OCI-LY1 (cell line): Measurements from ENCODE around the gene S1PR2.
A peak's percentile ranks its signal among the peaks of the same experiment; 100 is the strongest.

Experiments
- H2AFZ ChIP-seq: fragments of 200-600 bp; sonication (generic), shearing (Covaris generic); 2 replicates; pipeline ENCODE4 v1.6.0; 2014; ENCODE audit warnings: antibody characterized with exemption, mild to moderate bottlenecking, low read length
- H3F3A ChIP-seq: fragments of 200-600 bp; sonication (generic), shearing (Covaris generic); 2 replicates; pipeline ENCODE4 v1.6.0; 2014; ENCODE audit warnings: mild to moderate bottlenecking, antibody characterized with exemption, low read length, moderate library complexity; ENCODE audit not compliant: insufficient read depth
- H3K27ac ChIP-seq: fragments of 200-600 bp; sonication (generic); 2 replicates; pipeline ENCODE4 v1.5.1; 2014; ENCODE audit warnings: low read length, mixed run types, mild to moderate bottlenecking, low read depth; ENCODE audit not compliant: poor library complexity, severe bottlenecking
- H3K27me3 ChIP-seq: fragments of 200-600 bp; sonication (generic); 2 replicates; pipeline ENCODE4 v1.6.0; 2014; ENCODE audit warnings: antibody characterized with exemption, mild to moderate bottlenecking, low read length, moderate library complexity; ENCODE audit not compliant: insufficient read depth
- H3K36me3 ChIP-seq: fragments of 200-600 bp; sonication (generic); 2 replicates; pipeline ENCODE4 v1.6.1; 2014; ENCODE audit warnings: mild to moderate bottlenecking, antibody characterized with exemption, low read length, moderate library complexity, mixed read lengths; ENCODE audit not compliant: insufficient read depth
- H3K4me1 ChIP-seq: fragments of 200-600 bp; sonication (generic); 2 replicates; pipeline ENCODE4 v1.5.1; 2014; ENCODE audit warnings: mild to moderate bottlenecking, low read length, moderate library complexity; ENCODE audit not compliant: insufficient read depth, severe bottlenecking
- H3K4me2 ChIP-seq: fragments of 200-600 bp; sonication (generic), shearing (Covaris generic); 2 replicates; pipeline ENCODE4 v1.6.1; 2014; ENCODE audit warnings: low read length
- H3K4me3 ChIP-seq: fragments of 200-600 bp; sonication (generic); 2 replicates; pipeline ENCODE4 v1.5.1; 2014; ENCODE audit warnings: low read length, low read depth, mild to moderate bottlenecking, mixed read lengths; ENCODE audit not compliant: poor library complexity, severe bottlenecking
- H3K79me2 ChIP-seq: fragments of 200-600 bp; shearing (Covaris generic); 2 replicates; pipeline ENCODE4 v1.6.1; 2016; ENCODE audit warnings: mixed run types, low read length, mixed read lengths; ENCODE audit not compliant: insufficient read depth
- H3K9ac ChIP-seq: fragments of 200-600 bp; sonication (generic), shearing (Covaris generic); 2 replicates; pipeline ENCODE4 v1.6.1; 2014; ENCODE audit warnings: mild to moderate bottlenecking, low read length, mixed read lengths
- H3K9me2 ChIP-seq: fragments of 200-600 bp; sonication (generic), shearing (Covaris generic); 2 replicates; pipeline ENCODE4 v1.6.1; 2014; ENCODE audit warnings: low read depth, mild to moderate bottlenecking, low read length, mixed read lengths
- H3K9me3 ChIP-seq: fragments of 200-600 bp; shearing (Covaris generic); 2 replicates; pipeline ENCODE4 v1.6.1; 2014; ENCODE audit warnings: low read length, mixed read lengths
- H4K20me1 ChIP-seq: fragments of 200-600 bp; sonication (generic), shearing (Covaris generic); 2 replicates; pipeline ENCODE4 v1.6.0; 2016; ENCODE audit warnings: mild to moderate bottlenecking, low read length; ENCODE audit not compliant: insufficient read depth
- EZH2 ChIP-seq: fragments of 200-600 bp; sonication (generic), shearing (Covaris generic); IDR thresholded peaks from 2 replicates; pipeline ENCODE4 v1.8.0; 2017; ENCODE audit warnings: borderline replicate concordance, mixed run types, mild to moderate bottlenecking, antibody characterized with exemption, low read length, moderate library complexity, mixed read lengths
- TF ChIP-seq, protein P1 (sequence below): fragments of 200-600 bp; sonication (generic), shearing (Covaris generic); IDR thresholded peaks from 2 replicates; pipeline ENCODE4 v1.5.1; 2017; ENCODE audit warnings: mild to moderate bottlenecking, antibody characterized with exemption, low read length, moderate library complexity, mixed read lengths

The S1PR2 gene

DNA sequence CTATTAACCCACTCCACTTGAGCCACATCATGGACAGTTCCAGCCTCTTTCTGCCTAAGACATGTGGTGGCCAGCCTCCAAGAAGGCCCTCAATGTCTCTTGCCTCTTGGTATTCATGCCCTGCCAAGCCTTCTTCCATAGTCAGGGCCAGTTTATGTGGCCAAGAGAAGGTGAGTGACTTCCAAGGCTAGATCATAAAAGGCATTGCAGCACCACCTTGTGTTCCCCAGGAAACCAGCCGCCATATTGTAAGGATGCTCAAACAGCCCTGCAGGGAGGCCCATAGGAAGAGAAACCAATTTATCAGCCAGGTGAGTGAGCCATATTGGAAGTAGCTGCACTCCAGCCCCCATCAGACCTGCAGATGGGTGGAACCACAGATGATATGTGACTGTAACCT is 24.1 kb downstream of the S1PR2 start:
- Histone ChIP-seq H3K27me3 (no peaks in the 10 kb centered on the region), H3K79me2 (no peaks in the 10 kb centered on the region), H3K4me2 (no peak overlapping the region), H3K27ac (no peak overlapping the region), H3K36me3 (no peaks in the 10 kb centered on the region), H3K4me3 (no peak overlapping the region), H3K9me2 (no peaks in the 10 kb centered on the region), H3K4me1 (peaks cover 14% of the 10 kb centered on the region), H3K9ac (no peak overlapping the region), H2AFZ (no peak overlapping the region), H3F3A (no peaks in the 10 kb centered on the region; the same call in 1 of the 2 replicates), H3K9me3 (no peaks in the 10 kb centered on the region), H4K20me1 (no peaks in the 10 kb centered on the region)
- no peak for TF ChIP-seq EZH2
- TF ChIP-seq, protein P1, sequence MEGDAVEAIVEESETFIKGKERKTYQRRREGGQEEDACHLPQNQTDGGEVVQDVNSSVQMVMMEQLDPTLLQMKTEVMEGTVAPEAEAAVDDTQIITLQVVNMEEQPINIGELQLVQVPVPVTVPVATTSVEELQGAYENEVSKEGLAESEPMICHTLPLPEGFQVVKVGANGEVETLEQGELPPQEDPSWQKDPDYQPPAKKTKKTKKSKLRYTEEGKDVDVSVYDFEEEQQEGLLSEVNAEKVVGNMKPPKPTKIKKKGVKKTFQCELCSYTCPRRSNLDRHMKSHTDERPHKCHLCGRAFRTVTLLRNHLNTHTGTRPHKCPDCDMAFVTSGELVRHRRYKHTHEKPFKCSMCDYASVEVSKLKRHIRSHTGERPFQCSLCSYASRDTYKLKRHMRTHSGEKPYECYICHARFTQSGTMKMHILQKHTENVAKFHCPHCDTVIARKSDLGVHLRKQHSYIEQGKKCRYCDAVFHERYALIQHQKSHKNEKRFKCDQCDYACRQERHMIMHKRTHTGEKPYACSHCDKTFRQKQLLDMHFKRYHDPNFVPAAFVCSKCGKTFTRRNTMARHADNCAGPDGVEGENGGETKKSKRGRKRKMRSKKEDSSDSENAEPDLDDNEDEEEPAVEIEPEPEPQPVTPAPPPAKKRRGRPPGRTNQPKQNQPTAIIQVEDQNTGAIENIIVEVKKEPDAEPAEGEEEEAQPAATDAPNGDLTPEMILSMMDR, result peak; percentile 9; the same call in 1 of the 2 replicates

DNA sequence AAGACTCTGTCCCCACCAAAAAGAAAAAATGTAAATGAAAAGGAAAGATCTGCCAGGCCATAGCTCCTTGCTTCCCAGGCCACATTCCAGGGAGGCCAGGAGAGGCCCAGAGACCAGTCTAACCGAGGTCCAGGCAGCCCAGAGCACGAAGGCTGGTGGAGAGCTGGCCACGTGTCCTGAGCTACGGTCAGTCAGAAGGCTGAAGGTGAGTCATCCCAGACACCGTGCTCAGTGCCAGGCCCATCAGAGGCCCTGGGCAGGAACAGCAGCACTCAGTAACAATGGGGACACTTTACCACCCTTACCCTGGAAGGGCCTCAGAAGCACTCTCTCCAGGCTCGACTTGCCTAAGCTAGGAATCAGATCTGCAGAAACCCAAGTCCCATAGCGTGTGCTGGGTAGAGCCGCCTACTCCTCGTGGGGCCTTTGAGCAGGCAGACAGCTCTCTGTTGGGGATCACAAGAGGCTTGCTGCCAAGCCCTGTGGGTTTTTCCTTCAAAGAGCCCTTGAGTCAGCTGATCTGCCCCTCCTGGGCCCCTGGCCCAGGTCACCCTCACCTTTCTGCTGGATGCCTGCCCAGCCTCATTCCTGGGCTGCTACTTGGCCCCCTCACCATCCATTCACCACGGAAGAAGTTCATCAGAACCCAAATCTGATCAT is 24.8 kb downstream of the S1PR2 start:
- no peaks in the 10 kb centered on the region for H3K79me2 ChIP-seq
- TF ChIP-seq, protein P1, result no peak
- no peak for TF ChIP-seq EZH2
- H3F3A ChIP-seq, result no peaks in the 10 kb centered on the region; the same call in 1 of the 2 replicates
- H3K9me2 ChIP-seq, result no peaks in the 10 kb centered on the region
- H3K4me2 ChIP-seq, result no peak overlapping the region
- H3K36me3 ChIP-seq, result no peaks in the 10 kb centered on the region
- H3K27me3 ChIP-seq, result no peaks in the 10 kb centered on the region
- no peak overlapping the region for H3K4me3 ChIP-seq
- no peak overlapping the region for H3K9ac ChIP-seq
- H3K9me3 ChIP-seq, result no peaks in the 10 kb centered on the region
- H2AFZ ChIP-seq, result no peak overlapping the region
- H4K20me1 ChIP-seq, result no peaks in the 10 kb centered on the region
- peaks cover 15% of the 10 kb centered on the region for H3K4me1 ChIP-seq
- no peak overlapping the region for H3K27ac ChIP-seq

DNA sequence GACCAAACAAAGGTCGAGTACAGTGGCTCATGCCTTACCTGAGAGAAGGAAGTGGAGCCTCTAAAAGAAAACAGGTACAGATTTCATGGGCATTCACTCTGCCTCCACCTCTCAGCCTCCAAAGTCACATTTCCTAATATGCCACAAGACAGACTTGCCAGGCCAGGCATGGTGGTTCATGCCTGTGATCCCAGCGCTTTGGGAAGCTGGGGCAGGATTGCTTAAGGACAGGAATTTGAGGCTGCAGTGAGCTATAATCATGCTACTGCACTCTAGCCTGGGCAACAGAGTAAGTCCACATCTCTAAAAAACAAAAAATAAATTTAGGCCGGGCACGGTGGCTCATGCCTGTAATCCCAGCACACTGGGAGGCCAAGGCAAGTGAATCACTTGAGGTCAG is 25.5 kb downstream of the S1PR2 start:
- Histone ChIP-seq H3K9me3 (no peaks in the 10 kb centered on the region), H3F3A (peaks cover 6% of the 10 kb centered on the region), H3K9ac (no peak overlapping the region), H2AFZ (no peak overlapping the region), H3K4me2 (no peak overlapping the region), H3K36me3 (no peaks in the 10 kb centered on the region), H3K27ac (peak overlapping the region; percentile 23), H3K27me3 (no peaks in the 10 kb centered on the region), H3K4me3 (no peak overlapping the region), H3K9me2 (no peaks in the 10 kb centered on the region), H3K79me2 (no peaks in the 10 kb centered on the region), H4K20me1 (no peaks in the 10 kb centered on the region), H3K4me1 (peaks cover 22% of the 10 kb centered on the region)
- TF ChIP-seq EZH2, result no peak
- TF ChIP-seq, protein P1, result no peak
